Right lung (tissue), 10 donors: ENCODE results near the gene DOCK3. TPM values are rescaled to one million over a fixed set of nuclear protein-coding genes. Genes with fewer than 3 reads are reported as not detected.
A peak's percentile ranks its signal among the peaks of the same experiment; 100 is the strongest.

Source experiments
- DNase-seq, 2 donors: peaks; one replicate each; pipeline ENCODE4 v3.0.0-alpha.2; 2013
- long read RNA-seq, 8 donors: transcript quantifications; one replicate each; lab custom pipeline, GENCODE V29; 2026
- polyA plus RNA-seq, 5 donors: library from polyadenylated mRNA; unstranded; fragments of 120-200 nt; gene quantifications; one replicate each; pipeline versions ENCODE4 v1.2.1 to v1.2.3, GENCODE V29; 2013; ENCODE audit warnings: inconsistent platforms in 1 of 5, low replicate concordance in 1 of 5; ENCODE audit not compliant: insufficient read length in 5 of 5, insufficient read depth in 1 of 5

The DOCK3 gene, protein sequence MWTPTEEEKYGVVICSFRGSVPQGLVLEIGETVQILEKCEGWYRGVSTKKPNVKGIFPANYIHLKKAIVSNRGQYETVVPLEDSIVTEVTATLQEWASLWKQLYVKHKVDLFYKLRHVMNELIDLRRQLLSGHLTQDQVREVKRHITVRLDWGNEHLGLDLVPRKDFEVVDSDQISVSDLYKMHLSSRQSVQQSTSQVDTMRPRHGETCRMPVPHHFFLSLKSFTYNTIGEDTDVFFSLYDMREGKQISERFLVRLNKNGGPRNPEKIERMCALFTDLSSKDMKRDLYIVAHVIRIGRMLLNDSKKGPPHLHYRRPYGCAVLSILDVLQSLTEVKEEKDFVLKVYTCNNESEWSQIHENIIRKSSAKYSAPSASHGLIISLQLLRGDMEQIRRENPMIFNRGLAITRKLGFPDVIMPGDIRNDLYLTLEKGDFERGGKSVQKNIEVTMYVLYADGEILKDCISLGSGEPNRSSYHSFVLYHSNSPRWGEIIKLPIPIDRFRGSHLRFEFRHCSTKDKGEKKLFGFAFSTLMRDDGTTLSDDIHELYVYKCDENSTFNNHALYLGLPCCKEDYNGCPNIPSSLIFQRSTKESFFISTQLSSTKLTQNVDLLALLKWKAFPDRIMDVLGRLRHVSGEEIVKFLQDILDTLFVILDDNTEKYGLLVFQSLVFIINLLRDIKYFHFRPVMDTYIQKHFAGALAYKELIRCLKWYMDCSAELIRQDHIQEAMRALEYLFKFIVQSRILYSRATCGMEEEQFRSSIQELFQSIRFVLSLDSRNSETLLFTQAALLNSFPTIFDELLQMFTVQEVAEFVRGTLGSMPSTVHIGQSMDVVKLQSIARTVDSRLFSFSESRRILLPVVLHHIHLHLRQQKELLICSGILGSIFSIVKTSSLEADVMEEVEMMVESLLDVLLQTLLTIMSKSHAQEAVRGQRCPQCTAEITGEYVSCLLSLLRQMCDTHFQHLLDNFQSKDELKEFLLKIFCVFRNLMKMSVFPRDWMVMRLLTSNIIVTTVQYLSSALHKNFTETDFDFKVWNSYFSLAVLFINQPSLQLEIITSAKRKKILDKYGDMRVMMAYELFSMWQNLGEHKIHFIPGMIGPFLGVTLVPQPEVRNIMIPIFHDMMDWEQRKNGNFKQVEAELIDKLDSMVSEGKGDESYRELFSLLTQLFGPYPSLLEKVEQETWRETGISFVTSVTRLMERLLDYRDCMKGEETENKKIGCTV (N-terminal part only)
- polyA plus RNA-seq, result 1 to 10 TPM; 1.2 to 2.5 (median 2.4) TPM
- long read RNA-seq, donor 1, result 0 reads
- long read RNA-seq, donor 2, result 0 reads
- long read RNA-seq, donor 3, result 0 reads
- long read RNA-seq, donor 4, result 0 reads
- long read RNA-seq, donor 5, result 0 reads
- long read RNA-seq, donor 6, result 0 reads
- long read RNA-seq, donor 7, result 0 reads
- long read RNA-seq, donor 8, result 0 reads

DNA sequence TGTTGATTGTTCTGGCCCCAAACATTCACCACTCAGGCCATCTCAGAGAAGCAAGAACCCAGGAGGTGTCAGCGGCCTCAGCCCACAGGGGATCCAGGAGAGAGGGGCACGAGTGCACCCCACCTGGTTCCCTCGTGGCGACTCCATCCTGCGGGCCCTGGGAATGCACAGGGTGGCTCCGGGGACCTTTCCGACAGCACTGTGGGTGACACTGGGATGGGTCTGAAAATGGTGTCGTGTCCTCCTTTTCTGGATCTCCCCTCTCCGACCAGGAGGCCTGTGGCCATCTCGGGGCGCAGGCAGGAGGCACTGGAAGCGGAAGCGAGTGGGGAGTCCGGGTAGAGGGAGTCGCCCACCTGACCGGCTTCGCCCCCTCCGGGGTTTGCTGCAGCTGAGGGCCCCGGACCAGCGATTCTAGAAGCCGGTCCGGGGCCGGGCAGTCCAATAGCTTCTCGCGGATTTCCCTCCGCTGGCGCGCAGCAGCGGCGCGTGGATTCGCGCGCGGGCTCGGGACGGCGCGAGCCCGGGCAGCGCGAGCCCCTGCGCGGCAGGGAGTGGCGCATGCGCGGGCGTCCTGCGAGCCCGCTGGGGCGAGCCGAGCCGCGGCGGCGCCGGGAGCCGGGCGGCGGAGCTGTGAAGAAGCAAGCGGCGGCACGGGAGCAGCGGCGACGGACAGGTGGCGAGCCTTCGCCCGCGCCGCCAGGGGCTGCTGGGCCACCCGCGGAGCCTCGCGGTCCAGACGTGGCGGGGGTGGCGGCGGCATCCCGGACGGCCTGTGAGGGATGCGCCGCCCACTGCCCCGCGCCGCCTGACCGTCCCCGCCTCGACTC, at the start of gene DOCK3:
Gene DOCK3, plus strand, starts transcription at position 579 of the 830 bp plus-strand sequence. CDS start 337 bp downstream, outside the sequence.
- peak; percentile 37 to 56 for DNase-seq

DNA sequence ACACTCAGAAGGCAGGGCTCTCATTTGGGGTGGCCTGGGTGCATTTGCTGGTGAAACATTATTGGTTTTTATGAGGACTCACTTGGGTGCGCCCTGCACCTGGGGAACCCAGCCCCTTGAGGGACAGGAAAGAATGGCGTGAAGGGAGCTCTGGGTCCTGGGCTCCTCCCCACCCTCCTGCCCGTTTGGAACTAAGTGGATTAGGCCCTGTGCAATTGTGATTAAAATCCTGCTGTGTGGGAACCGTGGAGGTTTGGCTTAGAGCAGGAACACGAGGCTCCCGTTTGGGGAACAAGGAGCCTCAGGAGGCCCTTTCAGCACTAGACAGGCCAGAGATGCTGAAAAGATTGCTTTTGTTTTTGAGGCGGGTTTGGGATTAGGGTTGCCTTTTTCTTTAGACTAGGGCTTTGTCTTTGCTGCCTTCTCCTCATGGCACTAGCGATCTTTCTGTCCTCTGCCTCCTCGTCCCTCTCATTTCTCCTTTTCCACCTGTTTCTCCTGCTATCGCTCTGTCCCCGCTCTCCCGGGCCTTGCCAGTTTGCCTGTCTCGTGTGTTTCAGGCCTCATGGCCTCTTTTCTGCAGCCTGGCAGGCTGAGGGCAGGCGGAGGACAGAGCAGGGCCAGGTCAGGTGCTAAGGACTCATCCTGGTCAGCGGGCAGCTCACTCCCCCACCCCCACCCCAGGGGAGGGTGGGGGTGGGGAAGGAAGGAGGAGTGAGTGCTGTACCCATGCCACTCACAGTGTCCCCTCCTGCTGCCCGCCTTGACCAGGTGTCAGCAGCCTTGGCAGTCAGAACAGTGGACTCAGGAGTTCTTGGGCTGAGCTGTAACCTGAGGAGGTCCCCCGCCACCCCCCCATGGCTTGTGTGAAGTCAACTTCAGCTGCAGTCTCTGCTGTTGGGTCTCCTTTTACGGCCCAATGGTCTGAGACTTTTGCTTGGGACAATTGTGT, 49.2 kb upstream of the DOCK3 start:
- no peak for DNase-seq

DNA sequence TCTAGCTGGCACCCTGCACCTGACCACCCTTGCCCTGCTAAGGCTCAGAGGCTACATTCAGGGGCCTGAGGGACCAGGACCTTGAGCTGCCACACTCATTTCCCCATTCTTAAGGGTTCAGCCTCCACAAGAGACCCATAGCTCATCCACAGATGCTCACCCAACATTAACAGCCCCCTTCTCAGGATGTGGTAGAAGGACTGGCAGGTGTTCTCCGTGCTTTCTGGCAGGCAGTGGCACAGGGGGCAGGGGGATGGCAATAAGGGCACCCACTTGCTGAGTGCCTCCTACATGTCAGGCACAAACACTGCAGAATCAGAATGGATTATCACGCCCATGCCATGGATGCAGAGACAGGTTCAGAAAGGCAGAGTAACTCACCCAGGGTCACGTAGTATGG, 48.3 kb upstream of the DOCK3 start:
- no peak for DNase-seq

DNA sequence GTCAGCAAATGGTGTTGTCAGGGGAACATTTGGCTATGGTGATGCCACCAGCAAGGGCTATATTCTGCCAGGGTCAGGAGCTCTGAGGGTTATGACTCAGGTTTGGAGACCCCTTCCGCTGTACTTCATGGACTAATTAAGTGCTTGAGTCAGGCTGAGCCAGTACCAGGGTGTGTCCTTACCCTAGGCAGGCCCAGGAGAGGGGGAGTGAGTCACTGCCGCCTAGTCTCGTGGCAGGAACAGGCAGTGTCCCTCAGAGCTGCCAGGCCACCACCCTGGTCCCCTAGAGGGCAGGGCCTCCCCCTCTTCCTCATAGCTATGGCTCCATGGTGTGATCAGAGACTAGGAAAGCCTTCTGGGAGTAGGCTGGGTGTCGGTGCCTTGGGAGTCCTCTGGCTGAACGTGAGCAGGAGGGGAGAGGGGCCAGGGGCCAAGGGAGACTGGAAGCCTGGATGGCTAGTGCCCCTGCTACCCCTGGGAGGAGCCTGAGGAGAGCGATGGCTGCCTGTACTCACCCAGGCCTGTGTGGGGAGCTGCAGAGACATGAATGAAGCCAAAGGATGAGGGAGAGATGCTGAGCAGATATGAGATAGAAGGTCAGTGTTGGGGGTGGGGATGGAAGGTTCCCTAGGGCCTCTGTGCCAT, 47.2 kb upstream of the DOCK3 start:
- DNase-seq, result no peak

DNA sequence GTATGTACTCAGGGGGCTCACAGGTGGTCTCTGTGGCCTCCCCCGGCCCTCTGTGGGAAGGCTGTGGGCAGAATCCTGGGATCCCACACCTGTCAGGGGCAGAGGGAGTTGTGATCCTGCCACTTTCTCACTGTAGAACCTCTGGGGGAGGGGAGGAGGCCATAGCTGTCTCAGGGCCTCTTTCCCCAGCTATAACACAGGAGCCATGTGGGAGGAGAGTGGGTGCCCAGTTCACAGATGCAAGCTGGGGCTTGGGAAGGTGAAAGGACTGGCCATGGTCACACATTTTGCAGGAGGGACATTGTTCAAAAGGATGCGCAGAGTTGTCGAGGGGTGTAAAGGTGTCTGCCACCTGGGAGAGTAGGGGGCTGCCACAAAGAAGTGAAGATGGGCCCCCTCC, 46.1 kb upstream of the DOCK3 start:
- DNase-seq, result no peak

DNA sequence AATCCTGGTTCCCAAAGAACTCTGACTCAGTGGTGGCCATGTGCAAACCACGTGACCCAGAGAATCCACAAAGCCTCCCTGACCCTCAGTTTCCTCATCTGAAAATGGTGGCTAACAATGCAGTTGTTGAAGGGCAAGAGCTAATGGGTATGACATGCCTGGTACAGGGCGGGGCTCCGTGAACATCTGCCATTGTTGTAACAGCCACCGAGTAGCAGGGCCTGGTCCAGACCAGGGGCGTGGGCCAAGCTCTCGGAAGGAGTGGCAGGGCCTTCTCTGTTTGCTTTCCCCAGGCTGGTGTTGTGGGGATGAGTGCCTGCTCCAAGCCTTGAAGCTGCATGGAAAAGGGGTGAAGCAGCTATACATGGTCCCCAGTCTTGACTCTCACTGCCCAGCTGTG, 44.3 kb upstream of the DOCK3 start:
- DNase-seq, result no peak

DNA sequence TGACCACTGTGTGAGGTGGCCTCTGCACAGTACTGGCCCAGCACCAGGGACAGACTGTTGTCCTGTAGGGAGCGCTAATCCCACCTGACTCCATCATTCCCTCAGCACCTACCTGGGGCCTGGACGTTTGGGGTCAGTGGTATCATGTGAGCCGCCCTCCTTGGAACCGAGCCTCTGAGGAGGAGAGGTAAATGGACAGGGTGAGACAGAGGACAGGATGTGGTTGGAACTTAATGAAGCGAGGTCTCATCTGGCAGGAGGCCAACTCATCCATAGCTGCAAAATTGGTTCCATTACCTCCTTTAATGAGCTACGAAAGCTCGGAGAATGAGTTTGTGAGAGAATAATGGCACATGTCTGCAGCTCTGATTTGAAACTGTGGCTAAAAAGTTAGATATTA, 43.9 kb upstream of the DOCK3 start:
- DNase-seq, result no peak

DNA sequence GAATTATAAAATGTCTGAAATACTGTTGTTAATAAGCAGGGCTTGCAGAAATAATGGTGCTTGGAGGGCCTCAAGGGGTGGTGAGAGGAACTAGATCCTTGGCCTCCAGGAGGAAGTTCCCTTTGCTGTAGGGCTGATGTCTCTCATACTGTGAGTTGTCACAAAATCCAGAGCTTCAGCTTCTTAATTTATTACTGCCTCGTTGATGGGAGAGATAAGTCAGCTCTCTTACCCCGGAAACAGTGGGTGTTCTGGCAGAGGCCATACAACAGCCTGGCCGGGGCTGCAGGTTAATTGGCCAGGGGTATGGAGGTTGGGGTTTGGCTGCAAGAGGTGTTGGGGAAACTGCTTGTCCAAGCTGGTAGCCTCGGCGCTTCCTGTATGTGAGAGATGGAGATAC, 42.3 kb upstream of the DOCK3 start:
- DNase-seq, result no peak

DNA sequence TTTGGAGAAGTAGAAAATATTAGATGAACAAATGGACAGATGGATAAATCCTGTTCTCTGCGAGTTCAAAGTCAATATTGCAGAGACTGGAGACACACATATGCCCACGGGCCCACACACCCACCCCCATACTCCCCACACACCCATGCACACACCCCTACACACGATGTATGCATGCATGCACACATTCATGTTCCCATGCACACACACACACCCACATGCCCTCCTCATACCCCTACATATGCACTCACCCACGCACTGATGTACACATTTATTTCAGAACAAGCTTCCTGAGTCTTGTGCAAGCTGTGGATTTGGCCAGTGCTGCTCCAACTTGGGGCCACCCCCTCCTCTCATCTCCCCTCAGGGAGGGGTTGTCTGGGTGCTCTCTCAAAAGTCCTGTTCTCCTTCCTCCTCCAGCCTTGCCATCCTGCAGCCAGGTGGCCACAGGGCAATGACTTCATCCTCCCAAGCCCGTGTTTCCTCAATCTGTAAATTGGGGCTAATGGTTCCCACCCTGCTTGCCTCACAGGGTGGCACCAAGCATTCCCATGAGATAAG, 41.4 kb upstream of the DOCK3 start:
- DNase-seq, result no peak

DNA sequence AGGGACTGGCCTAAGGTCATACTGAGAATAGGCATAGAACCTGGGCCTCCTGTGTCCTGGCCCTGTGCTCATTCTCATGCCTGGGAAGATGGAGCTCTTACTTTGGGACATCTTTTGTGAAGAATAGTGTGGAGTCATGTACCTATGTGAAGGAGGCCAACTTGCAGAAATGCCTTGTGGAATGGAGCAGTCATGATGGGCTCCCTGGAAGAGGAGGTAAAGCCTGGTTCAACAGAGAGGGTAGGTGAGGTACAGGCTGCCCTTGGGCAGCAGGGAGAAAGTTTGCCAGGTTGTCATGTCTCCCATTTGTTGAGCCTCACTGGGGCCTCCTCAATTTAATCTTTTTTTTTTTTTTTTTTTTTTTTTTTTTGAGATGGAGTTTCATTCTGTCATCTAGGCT, 39.7 kb upstream of the DOCK3 start:
- no peak for DNase-seq

DNA sequence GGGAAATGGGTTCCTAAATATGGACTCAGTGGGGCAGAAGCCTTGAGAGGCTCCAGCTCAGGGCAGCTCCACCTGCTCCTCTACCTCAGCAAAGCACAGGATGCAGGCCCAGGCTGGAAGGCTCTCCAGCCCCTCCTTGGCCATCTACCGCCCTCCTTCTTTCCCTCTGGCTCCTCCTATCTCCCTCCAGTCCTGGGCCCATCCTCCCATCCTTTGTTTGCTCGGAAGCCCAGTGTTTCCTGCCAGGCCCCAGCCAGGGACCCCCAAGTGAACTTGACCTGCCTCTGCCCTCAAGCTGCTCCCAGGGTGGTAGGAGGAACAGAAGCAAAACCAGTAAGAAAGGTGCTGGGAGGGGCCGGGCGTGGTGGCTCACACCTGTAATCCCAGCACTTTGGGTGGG, 37.7 kb upstream of the DOCK3 start:
- DNase-seq, result no peak

DNA sequence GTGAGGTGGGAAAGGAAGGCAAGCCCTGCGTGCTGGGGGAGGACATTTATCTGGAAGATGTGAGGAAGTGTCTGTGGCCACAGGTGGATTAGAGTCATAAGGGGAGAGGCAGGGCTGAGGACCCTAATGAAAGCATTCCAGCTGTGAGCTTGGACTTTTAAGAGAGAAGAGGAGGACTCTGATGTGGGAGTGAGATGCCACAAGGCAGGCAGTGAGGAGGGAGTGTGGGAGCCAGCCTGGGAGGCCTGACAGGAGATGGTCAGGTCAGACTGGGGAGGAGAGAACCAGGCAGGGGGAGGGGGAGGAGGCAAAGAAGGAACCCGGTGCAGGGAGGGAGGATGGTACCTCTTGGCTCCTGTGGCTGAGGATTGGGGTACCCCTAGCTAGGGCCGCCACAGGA, 36.8 kb upstream of the DOCK3 start:
- DNase-seq, result no peak

DNA sequence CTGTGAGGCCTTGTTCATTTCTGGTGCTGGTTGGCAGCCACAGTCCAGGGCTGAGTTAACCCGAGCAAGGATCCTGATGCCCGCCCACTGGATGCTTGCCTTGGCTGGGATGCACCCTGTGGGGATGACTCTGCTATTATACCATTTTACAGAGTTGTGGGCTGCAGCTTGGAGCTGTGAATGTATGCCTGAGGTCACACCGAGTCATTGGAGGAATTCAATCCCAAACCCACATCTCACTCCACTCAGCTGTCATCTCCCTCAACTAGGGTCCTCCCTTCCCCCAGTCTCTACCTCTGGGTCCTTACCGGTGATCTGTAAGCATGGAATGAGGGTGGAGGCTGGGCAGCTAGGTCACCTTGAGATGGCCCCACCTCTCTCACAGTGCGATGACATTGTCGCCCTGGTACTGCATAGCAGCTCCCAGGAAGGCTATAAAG, 35.7 kb upstream of the DOCK3 start:
- no peak for DNase-seq

DNA sequence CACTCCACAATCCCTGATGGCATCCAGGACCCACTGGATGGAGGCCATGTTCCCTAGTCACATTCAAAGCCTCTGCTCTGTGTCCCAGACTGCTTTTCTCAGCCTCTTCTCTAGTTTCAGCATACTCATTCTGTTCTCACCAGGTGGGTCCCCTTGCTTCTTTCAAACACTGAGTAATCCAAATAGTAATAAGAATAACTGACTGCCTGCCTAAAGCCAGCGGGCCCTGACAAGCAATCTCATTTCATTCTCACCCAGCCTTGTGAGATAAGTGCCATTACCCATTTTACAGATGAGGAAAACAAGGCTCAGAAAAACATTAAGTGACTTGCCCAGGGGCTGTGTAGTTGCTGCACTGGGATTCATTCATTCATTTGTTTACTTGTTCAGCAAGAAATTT, 32.3 kb upstream of the DOCK3 start:
- no peak for DNase-seq

DNA sequence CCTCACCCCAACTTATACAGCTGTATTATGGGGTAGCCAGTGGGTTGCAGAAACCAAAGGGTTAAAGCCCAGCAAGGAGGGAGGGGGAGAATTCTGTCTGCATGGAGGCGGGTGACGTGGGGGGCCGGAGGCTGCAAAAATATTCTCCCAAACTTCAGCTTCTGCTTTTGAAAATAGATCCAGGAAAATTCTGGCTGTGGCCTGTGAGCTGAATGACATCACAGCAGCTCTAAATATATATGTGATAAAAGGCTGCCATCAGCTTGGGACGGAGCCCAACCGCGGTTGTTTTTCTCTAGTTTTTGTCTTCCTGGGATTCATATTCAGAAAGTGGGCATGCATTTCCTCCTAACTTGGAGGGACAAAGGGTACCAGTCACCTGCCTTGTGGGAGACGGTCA, 30.2 kb upstream of the DOCK3 start:
- DNase-seq, result peak; percentile 52 to 66

DNA sequence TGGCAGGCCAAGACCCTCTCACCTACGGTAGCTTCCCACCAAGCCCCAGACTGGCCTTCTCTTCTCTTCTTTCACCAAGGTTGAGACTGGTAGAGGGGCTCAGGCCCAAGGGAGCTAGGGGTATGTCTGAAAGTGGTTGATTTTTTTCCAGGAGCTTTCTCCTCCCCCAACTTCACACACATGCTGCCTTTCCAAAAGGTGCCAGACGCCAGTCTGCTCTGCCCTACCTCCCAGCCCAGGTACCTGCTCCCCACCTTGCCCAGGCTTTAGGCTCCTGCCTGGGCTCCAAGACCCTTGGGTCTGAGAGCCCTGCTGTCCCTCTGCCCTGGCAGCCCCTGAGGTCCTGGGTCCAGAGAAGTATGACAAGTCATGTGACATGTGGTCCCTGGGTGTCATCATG, 29.3 kb upstream of the DOCK3 start:
- no peak for DNase-seq

DNA sequence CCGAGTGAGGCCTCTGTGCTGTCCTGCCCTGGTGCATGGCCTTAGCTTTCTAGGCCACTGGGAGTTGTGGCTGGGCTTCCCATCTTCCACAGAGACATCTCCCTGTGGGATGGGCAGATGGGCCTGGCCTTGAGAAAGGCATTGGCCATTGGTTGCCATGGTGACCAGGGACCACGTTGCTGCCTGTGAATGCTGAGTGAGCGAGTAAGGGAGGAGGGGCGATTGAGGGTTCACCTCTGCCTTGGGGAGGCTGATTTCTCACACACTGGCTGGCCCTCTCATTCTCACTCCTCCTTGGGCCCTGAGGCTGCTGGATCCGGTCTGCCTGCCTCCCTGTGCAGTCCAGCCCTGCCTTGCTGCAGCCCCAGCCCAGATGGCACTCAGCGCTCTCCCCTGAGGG, 26.4 kb upstream of the DOCK3 start:
- DNase-seq, result no peak

DNA sequence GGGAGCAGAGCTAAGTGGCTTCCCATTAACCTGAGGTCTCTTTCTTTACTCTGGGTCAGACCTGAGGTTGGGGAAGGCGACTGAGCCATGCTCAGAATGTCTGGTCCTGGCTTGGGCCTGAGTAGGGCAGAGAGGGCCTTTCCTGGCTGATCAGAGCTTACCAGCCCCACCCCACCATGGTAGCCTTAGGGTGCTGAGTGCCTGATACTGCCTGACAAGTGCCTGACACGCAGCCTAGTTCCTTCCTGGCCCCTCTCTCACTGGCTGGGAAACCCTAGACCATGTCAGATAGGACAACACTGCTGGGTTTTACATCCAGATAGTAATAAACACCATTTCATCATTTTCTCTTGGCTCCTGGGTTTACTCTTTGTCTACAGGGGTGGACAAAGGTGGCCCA, 25.8 kb upstream of the DOCK3 start:
- no peak for DNase-seq

DNA sequence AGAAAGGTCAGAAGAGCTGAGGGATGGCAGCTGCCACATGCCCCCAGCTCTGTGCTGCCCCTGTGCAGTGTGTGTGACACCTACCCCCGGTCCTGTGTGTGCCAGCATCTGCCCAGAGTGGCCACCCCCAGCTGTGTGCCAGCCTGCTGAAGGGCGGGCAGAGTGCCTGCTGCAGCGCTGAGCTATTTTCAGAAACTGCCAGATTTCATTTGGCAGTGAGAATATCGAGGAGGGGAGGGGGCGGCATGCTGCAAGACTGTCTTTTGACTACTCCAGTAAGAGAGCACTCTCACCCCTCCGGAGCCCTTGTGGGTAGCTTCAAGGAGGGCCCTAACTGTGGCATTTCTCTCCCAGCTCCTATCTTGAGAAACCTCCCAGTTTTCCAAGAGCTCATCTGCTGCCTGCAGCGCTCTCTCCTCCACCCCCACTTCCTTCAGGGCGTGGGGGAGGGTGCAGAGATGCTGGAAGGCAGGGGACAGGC, 25.2 kb upstream of the DOCK3 start:
- no peak for DNase-seq
